ENCODE measurements around the gene CLN3.
"Not testable (repeated sequence)": the region's sequence is repeated elsewhere in the genome, so short reads cannot be mapped to it uniquely, and the experiment has no call there.

CLN3 gene

GRCh38 chr16:28495098-28495793 lies 3.4 kb upstream of the CLN3 start:
- FAIRE-seq = no peak
- no peak for DNase-seq (ENCODE audit: insufficient read length, low spot score)

GRCh38 chr16:28494121-28494851 lies 2.4 kb upstream of the CLN3 start, which contains the start of gene APOBR:
APOBR (plus strand) TSS chr16:28494643; CDS start chr16:28494682, 39 bp downstream.
- peak; percentile 88 for FAIRE-seq
- peak; percentile 77 for DNase-seq (ENCODE audit: insufficient read length, low spot score)

- FAIRE-seq = no peak
- no peak for DNase-seq (ENCODE audit: insufficient read length, low spot score)
Observed at GRCh38 chr16:28492511-28492910, 637 bp upstream of the CLN3 start.

- DNase-seq (ENCODE audit: insufficient read length, low spot score) (no peak), FAIRE-seq (no peak)
Observed at GRCh38 chr16:28491230-28491969, 474 bp downstream of the CLN3 start.

GRCh38 chr16:28486266-28486665 lies 5.6 kb downstream of the CLN3 start:
- no peak for FAIRE-seq
- no peak for DNase-seq (ENCODE audit: insufficient read length, low spot score)

GRCh38 chr16:28483361-28483760 lies 8.5 kb downstream of the CLN3 start:
- not testable (repeated sequence) for FAIRE-seq; DNase-seq (ENCODE audit: insufficient read length, low spot score)

- DNase-seq (ENCODE audit: insufficient read length, low spot score) = no peak
- no peak for FAIRE-seq
Observed at GRCh38 chr16:28482026-28482425, 9.8 kb downstream of the CLN3 start.

GRCh38 chr16:28478506-28479180 lies 13.2 kb downstream of the CLN3 start:
- FAIRE-seq (no peak), DNase-seq (ENCODE audit: insufficient read length, low spot score) (no peak)

- DNase-seq (ENCODE audit: insufficient read length, low spot score) (no peak), FAIRE-seq (no peak)
Observed at GRCh38 chr16:28477311-28477920, 14.5 kb downstream of the CLN3 start.

- no peak for DNase-seq (ENCODE audit: insufficient read length, low spot score)
- FAIRE-seq = no peak
Observed at GRCh38 chr16:28475221-28475620, 16.7 kb downstream of the CLN3 start.

GRCh38 chr16:28473714-28474265 lies 18.1 kb downstream of the CLN3 start:
- no peak for DNase-seq (ENCODE audit: insufficient read length, low spot score)
- no peak for FAIRE-seq

GRCh38 chr16:28447081-28447480 lies 44.8 kb downstream of the CLN3 start:
- not testable (repeated sequence) for FAIRE-seq

GRCh38 chr16:28446388-28446787 lies 45.5 kb downstream of the CLN3 start:
- DNase-seq (ENCODE audit: insufficient read length, low spot score); FAIRE-seq: not testable (repeated sequence)

More at GRCh38 chr16:28447081-28447480, 44.8 kb downstream of the CLN3 start:
- DNase-seq (ENCODE audit: insufficient read length, low spot score) = not testable (repeated sequence)

- FAIRE-seq; DNase-seq (ENCODE audit: insufficient read length, low spot score): not testable (repeated sequence)
Observed at GRCh38 chr16:28443943-28444342, 47.9 kb downstream of the CLN3 start.

GRCh38 chr16:28438899-28439298 lies 53.0 kb downstream of the CLN3 start:
- FAIRE-seq; DNase-seq (ENCODE audit: insufficient read length, low spot score): not testable (repeated sequence)

- not testable (repeated sequence) for DNase-seq (ENCODE audit: insufficient read length, low spot score); FAIRE-seq
Observed at GRCh38 chr16:28435340-28435739, 56.5 kb downstream of the CLN3 start.

Data from GM19239 (cell line).